Adipocyte (in vitro differentiated cells): ENCODE measurements around the gene NAAA.
"Not testable (repeated sequence)": the region's sequence is repeated elsewhere in the genome, so short reads cannot be mapped to it uniquely, and the experiment has no call there.

ENCODE experiments used
- DNase-seq: peaks from one replicate; pipeline ENCODE4 v3.0.0-alpha.2; 2015; ENCODE audit warnings: low read depth
- H3K27me3 ChIP-seq: replicated peaks from 2 replicates; pipeline ENCODE4 v1.7.0; 2013; ENCODE audit warnings: mild to moderate bottlenecking, low read length, moderate library complexity; ENCODE audit not compliant: control insufficient read depth, insufficient read depth
- H3K36me3 ChIP-seq: 2 replicates; pipeline ENCODE4 v1.7.0; 2013; ENCODE audit warnings: low read length, mild to moderate bottlenecking, moderate library complexity; ENCODE audit not compliant: control insufficient read depth, insufficient read depth, severe bottlenecking
- H3K4me1 ChIP-seq: 2 replicates; pipeline ENCODE4 v1.7.0; 2013; ENCODE audit warnings: mild to moderate bottlenecking, low read length, moderate library complexity; ENCODE audit not compliant: control insufficient read depth, insufficient read depth
- H3K4me3 ChIP-seq: 2 replicates; pipeline ENCODE4 v1.7.0; 2013; ENCODE audit warnings: mild to moderate bottlenecking, low read length, moderate library complexity
- H3K9ac ChIP-seq: 2 replicates; pipeline ENCODE4 v1.7.0; 2013; ENCODE audit warnings: mild to moderate bottlenecking, low read length, moderate library complexity
- H3K9me3 ChIP-seq: 2 replicates; pipeline ENCODE4 v1.7.0; 2013; ENCODE audit warnings: mild to moderate bottlenecking, low read length, moderate library complexity; ENCODE audit not compliant: control insufficient read depth

NAAA gene

DNA sequence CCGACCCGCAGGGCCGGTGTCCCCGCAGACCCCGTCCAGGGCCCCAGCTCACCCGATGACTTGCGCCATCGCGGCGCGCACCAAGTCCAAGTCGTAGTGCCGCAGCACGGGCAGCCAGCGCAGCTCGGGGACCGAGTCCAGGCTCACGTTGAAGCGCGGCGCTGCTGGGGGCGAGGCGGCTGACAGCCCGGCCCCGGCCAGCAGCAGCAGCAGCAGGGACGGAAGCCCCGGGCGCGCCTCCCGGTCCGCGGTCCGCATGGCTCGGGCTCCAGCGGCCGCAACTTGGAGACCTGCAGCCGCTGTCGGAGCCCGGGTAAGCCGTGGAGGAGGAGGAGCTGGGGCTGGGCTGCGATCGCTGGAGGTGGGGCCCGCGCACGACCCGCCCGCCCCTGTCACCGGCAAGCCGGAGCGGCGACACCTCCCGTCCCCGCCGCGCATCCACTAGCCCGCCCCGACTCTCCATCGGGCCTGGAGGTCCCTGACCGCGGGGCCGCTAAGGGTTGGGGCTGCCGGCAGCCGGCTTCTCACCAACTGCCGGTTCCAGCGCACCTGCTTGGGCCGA is at the start of gene NAAA:
TSS of gene NAAA (minus strand) at position 322 of the 562 bp plus-strand sequence. CDS start at position 258, 64 bp downstream.
- Histone ChIP-seq H3K9me3 (no peaks in the 10 kb centered on the region), H3K4me3 (peak within 1 kb of the TSS; percentile 89), H3K9ac (peak within 1 kb of the TSS; percentile 89), H3K27me3 (no peaks in the 10 kb centered on the region), H3K4me1 (peaks cover 10% of the 10 kb centered on the region), H3K36me3 (peaks cover 8% of the 10 kb centered on the region)
- peak; percentile 78 for DNase-seq

DNA sequence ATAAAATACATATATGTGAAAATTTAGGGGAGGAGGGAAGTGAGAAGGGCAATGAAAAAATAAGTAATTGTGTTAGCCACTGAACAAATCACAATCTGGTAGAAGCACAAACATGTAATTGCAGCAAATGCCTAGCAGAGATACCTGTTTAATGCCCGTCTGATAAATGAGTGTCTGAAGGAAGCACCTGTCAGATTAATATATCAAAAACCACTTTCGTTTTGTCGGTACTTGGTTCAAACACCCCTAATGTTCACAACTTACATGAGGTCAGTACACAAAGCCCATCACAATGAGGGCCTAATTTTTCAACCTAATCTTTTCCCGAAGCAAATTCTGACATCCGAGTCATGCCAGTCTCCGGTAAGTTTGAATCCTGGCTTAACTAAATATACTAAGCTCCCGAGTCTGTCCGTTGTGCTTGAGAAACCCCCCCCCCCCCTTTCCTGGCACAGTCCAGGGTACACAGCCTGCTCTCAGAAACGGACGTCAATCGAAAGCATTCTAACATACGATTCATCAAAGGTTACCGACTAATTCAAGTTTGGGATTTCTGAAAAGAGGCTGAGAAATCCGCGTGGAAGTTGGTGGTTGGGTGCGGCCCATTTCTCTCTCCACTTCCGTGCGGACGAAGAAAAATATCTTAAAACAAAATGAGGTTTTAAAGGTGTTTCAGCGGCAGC is 49.2 kb upstream of the NAAA start:
- Histone ChIP-seq H3K9me3 (no peaks in the 10 kb centered on the region), H3K4me1 (peaks cover 18% of the 10 kb centered on the region), H3K27me3 (no peaks in the 10 kb centered on the region), H3K9ac (peak overlapping the region; percentile 97), H3K36me3 (no peaks in the 10 kb centered on the region), H3K4me3 (peak overlapping the region; percentile 89)
- DNase-seq: peak; percentile 54

DNA sequence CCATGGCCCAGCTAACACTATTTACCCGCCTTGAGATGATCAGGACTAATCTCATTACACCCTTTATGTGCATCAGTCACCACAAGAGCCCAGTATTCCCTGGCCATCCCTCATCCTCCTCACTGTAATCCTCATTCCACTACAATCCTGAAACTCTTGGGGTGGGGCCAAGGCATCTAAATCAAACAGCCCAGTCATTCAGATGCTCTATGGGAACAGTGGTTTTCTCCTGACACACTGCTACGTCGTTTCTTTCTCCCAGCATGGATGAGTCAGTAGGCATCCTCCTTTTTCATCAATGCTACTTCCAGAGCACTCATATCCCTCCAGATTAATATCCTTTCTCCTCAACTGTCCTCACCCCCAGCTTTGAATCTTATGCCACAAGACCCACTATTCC is 44.3 kb upstream of the NAAA start:
- peak; percentile 45 for DNase-seq
- Histone ChIP-seq H3K36me3 (peaks cover 20% of the 10 kb centered on the region), H3K4me1 (peaks cover 18% of the 10 kb centered on the region), H3K27me3 (no peaks in the 10 kb centered on the region), H3K4me3 (no peak overlapping the region), H3K9me3 (no peaks in the 10 kb centered on the region), H3K9ac (no peak overlapping the region)

- Histone ChIP-seq H3K27me3 (no peaks in the 10 kb centered on the region), H3K36me3 (peaks cover 57% of the 10 kb centered on the region), H3K4me1 (no peaks in the 10 kb centered on the region), H3K9me3 (peaks cover 3% of the 10 kb centered on the region), H3K4me3 (no peak overlapping the region), H3K9ac (no peak overlapping the region)
- no peak for DNase-seq
Measured at GRCh38 chr4:75980576-75980975, 39.8 kb upstream of the NAAA start.

GRCh38 chr4:75976177-75976576 is 35.4 kb upstream of the NAAA start:
- no peak for DNase-seq
- peaks cover 87% of the 10 kb centered on the region for H3K36me3 ChIP-seq

DNA sequence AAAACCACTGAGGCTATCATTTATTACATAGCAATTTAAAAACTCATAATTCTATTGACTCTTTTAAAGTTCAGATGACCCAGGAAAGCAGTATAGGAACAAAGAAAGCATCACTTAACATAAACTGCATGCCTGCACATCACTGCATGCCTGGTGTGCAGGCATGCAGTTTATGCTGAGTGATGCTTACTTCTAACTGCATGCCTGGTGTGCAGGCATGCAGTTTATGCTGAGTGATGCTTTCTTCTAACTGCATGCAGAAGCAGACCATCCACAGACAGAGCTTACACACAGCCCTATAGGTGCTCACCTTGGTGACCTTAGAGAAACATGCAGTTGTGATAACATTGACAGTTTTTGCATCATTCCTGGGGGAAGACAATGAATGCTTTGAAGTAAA is 33.0 kb upstream of the NAAA start:
- Histone ChIP-seq H3K4me3 (no peak overlapping the region), H3K9ac (no peak overlapping the region), H3K9me3 (peaks cover 3% of the 10 kb centered on the region), H3K36me3 (peaks cover 93% of the 10 kb centered on the region), H3K27me3 (no peaks in the 10 kb centered on the region), H3K4me1 (no peaks in the 10 kb centered on the region)
- DNase-seq: no peak

More at GRCh38 chr4:75976177-75976576, 35.4 kb upstream of the NAAA start:
- H3K9ac ChIP-seq: no peak overlapping the region
- no peaks in the 10 kb centered on the region for H3K4me1 ChIP-seq
- H3K4me3 ChIP-seq: no peak overlapping the region
- H3K27me3 ChIP-seq: no peaks in the 10 kb centered on the region
- H3K9me3 ChIP-seq: peaks cover 3% of the 10 kb centered on the region

GRCh38 chr4:75968084-75968483 is 27.3 kb upstream of the NAAA start:
- DNase-seq: no peak
- peaks cover 100% of the 10 kb centered on the region for H3K36me3 ChIP-seq
- H3K4me3 ChIP-seq: no peak overlapping the region
- no peaks in the 10 kb centered on the region for H3K27me3 ChIP-seq
- H3K9ac ChIP-seq: no peak overlapping the region
- peaks cover 4% of the 10 kb centered on the region for H3K9me3 ChIP-seq
- H3K4me1 ChIP-seq: no peaks in the 10 kb centered on the region

DNA sequence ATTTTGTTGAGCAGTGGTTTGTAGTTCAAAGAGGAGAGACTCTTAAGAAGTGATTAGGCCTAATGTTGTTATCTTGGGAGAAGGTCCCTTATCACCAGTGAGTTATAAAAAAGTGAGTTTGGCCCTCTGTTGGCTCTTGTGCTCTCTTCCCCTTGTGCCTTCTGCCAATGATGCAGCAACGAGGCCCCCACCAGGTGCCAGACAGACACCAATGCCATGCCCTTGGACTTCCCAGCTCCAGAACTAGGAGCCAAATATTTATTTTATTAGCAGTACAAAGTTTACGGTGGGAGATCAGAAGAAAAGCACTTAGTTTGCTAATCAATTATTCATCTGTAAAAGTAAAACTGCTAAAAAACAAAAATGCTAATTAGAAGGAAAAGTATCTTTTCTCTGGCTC is 22.7 kb upstream of the NAAA start:
- Histone ChIP-seq H3K9ac (no peak overlapping the region), H3K36me3 (peaks cover 91% of the 10 kb centered on the region), H3K27me3 (no peaks in the 10 kb centered on the region), H3K4me3 (no peak overlapping the region), H3K9me3 (peaks cover 4% of the 10 kb centered on the region), H3K4me1 (no peaks in the 10 kb centered on the region)
- no peak for DNase-seq

- H3K27me3 ChIP-seq, H3K9ac ChIP-seq, H3K4me1 ChIP-seq, H3K4me3 ChIP-seq, H3K9me3 ChIP-seq, DNase-seq: not testable (repeated sequence)
- H3K36me3 ChIP-seq: peaks cover 91% of the 10 kb centered on the region
Measured at GRCh38 chr4:75962072-75962471, 21.3 kb upstream of the NAAA start.

GRCh38 chr4:75958546-75958945 is 17.7 kb upstream of the NAAA start:
- not testable (repeated sequence) for H3K4me1 ChIP-seq, H3K9me3 ChIP-seq, H3K27me3 ChIP-seq, H3K4me3 ChIP-seq, DNase-seq, H3K9ac ChIP-seq
- H3K36me3 ChIP-seq: peaks cover 85% of the 10 kb centered on the region

DNA sequence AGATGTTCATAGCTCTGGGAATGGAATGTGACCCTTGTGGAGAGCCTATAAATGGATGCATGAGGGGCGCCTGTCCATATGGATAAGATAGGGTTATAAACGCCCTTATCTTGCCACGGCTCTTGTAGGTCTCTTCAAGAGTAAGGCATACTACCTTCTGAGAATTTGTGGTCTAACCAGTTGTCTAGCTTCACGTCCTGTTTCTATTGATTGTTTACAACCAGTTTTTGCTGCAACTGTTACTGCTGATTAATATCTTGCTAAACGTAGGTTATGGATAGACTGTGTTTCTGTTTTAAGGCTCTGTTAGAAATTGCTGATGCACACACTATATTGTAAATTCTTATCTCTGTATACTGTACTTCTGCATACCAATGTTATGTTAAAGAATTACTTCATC is 14.0 kb upstream of the NAAA start:
- not testable (repeated sequence) for H3K4me3 ChIP-seq, H3K9ac ChIP-seq, DNase-seq, H3K9me3 ChIP-seq, H3K27me3 ChIP-seq, H3K4me1 ChIP-seq
- H3K36me3 ChIP-seq: peaks cover 90% of the 10 kb centered on the region

GRCh38 chr4:75953509-75953908 is 12.7 kb upstream of the NAAA start:
- no peaks in the 10 kb centered on the region for H3K4me1 ChIP-seq
- DNase-seq: no peak
- no peak overlapping the region for H3K4me3 ChIP-seq
- no peaks in the 10 kb centered on the region for H3K9me3 ChIP-seq
- H3K36me3 ChIP-seq: peaks cover 90% of the 10 kb centered on the region
- no peak overlapping the region for H3K9ac ChIP-seq
- H3K27me3 ChIP-seq: no peaks in the 10 kb centered on the region
